Aorta (tissue), 5 donors: ENCODE results near the gene MUL1. TPM values are rescaled to one million over a fixed set of nuclear protein-coding genes. Genes with fewer than 3 reads are reported as not detected.
A peak's percentile ranks its signal among the peaks of the same experiment; 100 is the strongest.

Source experiments
- ATAC-seq: fragments of 200-7000 bp; cut with Tn5 transposase; one replicate; pipeline ENCODE4 v1.9.1; 2022; ENCODE audit warnings: moderate library complexity; ENCODE audit not compliant: low FRiP score
- DNase-seq, 2 donors: peaks; one replicate each; pipeline ENCODE4 v3.0.0-alpha.2; 2020
- H3K27ac ChIP-seq, 2 donors: one replicate each; pipeline ENCODE4 v1.5.1; 2013; ENCODE audit warnings: low read length in 2 of 2, mild to moderate bottlenecking in 2 of 2, moderate library complexity in 2 of 2, control low read depth in 1 of 2, inconsistent platforms in 1 of 2, low read depth in 1 of 2
- H3K27me3 ChIP-seq, 2 donors: one replicate each; pipeline ENCODE4 v1.6.1; 2013; ENCODE audit warnings: control low read depth in 1 of 2, low read length in 1 of 2, mild to moderate bottlenecking in 1 of 2, moderate library complexity in 1 of 2; ENCODE audit not compliant: insufficient read depth in 2 of 2, control insufficient read depth in 1 of 2
- H3K36me3 ChIP-seq, 2 donors: one replicate each; pipeline ENCODE4 v1.6.1; 2013; ENCODE audit warnings: control low read depth in 1 of 2, low read length in 1 of 2, mild to moderate bottlenecking in 1 of 2; ENCODE audit not compliant: insufficient read depth in 2 of 2, control insufficient read depth in 1 of 2
- H3K4me1 ChIP-seq, 2 donors: one replicate each; pipeline ENCODE4 v1.6.1; 2013; ENCODE audit warnings: low read length in 2 of 2, control low read depth in 1 of 2, mild to moderate bottlenecking in 1 of 2, moderate library complexity in 1 of 2; ENCODE audit not compliant: insufficient read depth in 2 of 2, control insufficient read depth in 1 of 2
- H3K4me3 ChIP-seq, 2 donors: one replicate each; pipeline ENCODE4 v1.5.1; 2013; ENCODE audit warnings: low read length in 2 of 2, control low read depth in 1 of 2, mild to moderate bottlenecking in 1 of 2
- H3K9me3 ChIP-seq: one replicate; pipeline ENCODE4 v1.6.1; 2013; ENCODE audit warnings: mild to moderate bottlenecking, low read length; ENCODE audit not compliant: control insufficient read depth
- WGBS, 2 donors: extraction: QIAGEN DNeasy Blood & Tissue Kit; methylation state at CpG; one replicate each; pipeline ENCODE4 v1.1.7; 2013; 5-methylcytosine and 5-hydroxymethylcytosine counted together
- intact Hi-C, 2 donors: fragments of 100-400 bp; cut with DNase I; formaldehyde crosslinking; loops; one replicate each; pipeline versions ENCODE4 v1.14.2 to v1.15.0; 2022
- polyA plus RNA-seq, 2 donors: library from polyadenylated mRNA; stranded (reverse); fragments of 200-250 nt; gene quantifications; one replicate each; pipeline ENCODE4 v1.2.3, GENCODE V29; 2013
- total RNA-seq, 2 donors: library from RNA; stranded (reverse); fragmentation: NEBNext Ultra II Directional; extraction: Animal tissue kit (Norgen Biotek cat#: 25700); gene quantifications; one replicate each; pipeline ENCODE4 v1.2.1, GENCODE V29; 2021
- donor health status: healthy with polysubstance abuse.
- donor health status: Bipolar disorder and iron deficiency.
- donor health status: DM: no; HTN: no; CAD: no.
- donor health status: DM: no; HTN: no; CAD: no.
- donor health status: DM: yes; HTN: yes; CAD: no.

The MUL1 gene
- total and polyA plus RNA-seq, 4 donors: 5.5 to 18.6 (median 13.2) TPM

DNA sequence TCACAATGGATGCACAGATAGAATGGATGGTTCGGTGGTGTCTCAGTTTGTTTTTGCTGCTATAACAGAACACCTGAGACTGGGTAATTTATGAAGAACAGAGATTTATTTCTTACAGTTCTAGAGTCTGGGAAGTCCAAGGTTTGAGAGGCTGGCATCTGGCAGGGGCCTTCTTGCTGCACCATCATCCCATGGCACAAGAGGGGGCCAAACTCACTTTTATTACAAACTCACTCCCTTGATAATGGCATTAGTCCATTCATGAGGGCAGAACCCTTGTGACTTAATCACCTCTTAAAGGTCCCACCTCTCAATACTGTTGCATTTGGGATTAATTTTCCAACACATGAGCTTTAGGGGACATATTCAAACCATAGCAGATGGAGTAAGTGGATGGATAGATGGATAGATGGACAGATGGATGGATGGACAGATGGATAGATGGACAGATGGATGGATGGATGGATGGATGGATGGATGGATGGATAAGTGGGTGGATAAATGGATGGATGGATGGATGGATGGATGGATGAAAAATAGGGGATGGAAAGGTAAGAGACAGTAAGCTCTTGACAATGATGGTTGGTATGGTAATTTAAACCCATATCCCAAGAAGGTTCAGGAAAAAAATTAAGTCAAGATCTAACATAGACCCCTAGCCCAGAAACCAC is 38.4 kb downstream of the MUL1 start:
- Histone ChIP-seq H3K4me1 (no peaks in the 10 kb centered on the region), H3K9me3 (no peaks in the 10 kb centered on the region), H3K36me3 (no peaks in the 10 kb centered on the region), H3K27ac (no peak overlapping the region), H3K27me3 (no peaks in the 10 kb centered on the region), H3K4me3 (no peak overlapping the region)
- ATAC-seq (no peak), DNase-seq (no peak)
- WGBS, 2 donors: 91 to 93% methylated on average over 1 of the region's 1 CpG
- intact Hi-C loops: no loop called here

DNA sequence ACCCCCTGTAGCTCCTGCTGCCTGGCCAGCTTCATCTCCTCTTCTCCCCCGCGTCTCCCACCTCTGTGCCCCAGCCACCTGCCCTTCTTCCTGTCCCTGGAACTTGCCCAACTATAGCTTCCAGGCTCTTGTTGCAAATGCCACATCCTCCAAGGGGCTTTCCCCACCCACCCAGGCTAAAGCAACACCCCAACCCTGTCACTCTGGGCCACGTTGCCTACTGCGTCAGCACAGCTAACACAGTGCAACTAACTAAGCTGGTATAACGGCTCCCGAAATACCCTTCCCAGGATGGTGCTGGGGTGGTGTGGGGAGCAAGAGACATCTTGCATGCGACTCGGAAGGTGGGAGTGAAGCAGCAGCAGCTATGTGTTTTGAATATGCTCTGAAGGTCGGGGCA is 41.7 kb downstream of the MUL1 start:
- DNase-seq: peak in 1 of 2 donors; percentile 13
- no peaks in the 10 kb centered on the region for H3K27me3 ChIP-seq
- H3K4me3 ChIP-seq: no peak overlapping the region
- no peak overlapping the region for H3K27ac ChIP-seq
- no peaks in the 10 kb centered on the region for H3K4me1 ChIP-seq
- H3K9me3 ChIP-seq: peaks cover 1% of the 10 kb centered on the region
- WGBS, 2 donors: 67 to 72% methylated on average over 9 of the region's 9 CpGs
- H3K36me3 ChIP-seq: no peaks in the 10 kb centered on the region
- intact Hi-C loops: no loop called here
- no peak for ATAC-seq

DNA sequence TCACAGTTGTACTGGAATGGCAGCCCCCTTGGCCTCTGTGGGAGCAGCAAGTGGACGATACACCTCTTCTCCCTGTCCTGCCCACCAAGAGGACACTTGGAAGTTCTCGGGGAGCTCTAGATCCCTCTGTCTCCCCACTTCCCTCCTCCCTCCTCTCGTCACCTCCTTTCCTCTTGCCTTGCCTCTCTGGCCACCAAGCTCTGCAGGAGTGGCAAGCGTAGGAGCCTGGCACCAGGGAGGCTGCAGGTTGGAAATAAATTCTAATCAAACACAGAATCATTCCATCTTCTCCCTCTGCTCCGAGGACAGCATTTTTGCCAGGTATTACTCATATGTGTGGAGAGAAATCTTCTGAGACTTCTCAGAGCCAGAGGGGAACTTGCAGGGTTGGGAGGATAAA is 42.8 kb downstream of the MUL1 start:
- DNase-seq (no peak), ATAC-seq (no peak)

DNA sequence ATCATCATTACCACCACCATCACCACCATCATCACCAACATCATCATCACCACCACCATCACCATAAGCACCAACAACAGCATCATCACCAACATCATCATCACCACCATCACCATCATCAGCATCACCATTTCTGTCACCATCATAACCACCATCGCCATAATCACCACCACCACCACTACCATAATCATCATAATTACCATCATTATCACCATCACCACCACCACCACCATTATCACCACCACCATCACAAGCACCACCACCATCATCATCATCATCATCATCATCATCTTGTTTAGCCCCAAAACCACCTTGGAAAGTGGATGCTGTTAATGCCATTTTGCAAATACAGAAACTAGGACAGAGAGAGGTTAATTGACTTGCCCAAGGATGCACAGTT is 44.4 kb downstream of the MUL1 start:
- intact Hi-C loops: no loop called here
- Histone ChIP-seq H3K27me3 (no peaks in the 10 kb centered on the region), H3K9me3 (peaks cover 1% of the 10 kb centered on the region), H3K27ac (no peak overlapping the region), H3K4me3 (no peak overlapping the region), H3K4me1 (no peaks in the 10 kb centered on the region), H3K36me3 (no peaks in the 10 kb centered on the region)
- no peak for DNase-seq
- ATAC-seq: no peak
- 83 to 88% methylated on average over 1 of the region's 1 CpG for WGBS, 2 donors

More for the DNA sequence above, 42.8 kb downstream of the MUL1 start:
- Histone ChIP-seq H3K36me3 (no peaks in the 10 kb centered on the region), H3K27me3 (no peaks in the 10 kb centered on the region), H3K4me1 (no peaks in the 10 kb centered on the region), H3K4me3 (no peak overlapping the region), H3K27ac (no peak overlapping the region), H3K9me3 (peaks cover 1% of the 10 kb centered on the region)
- 59 to 60% methylated on average over 5 of the region's 5 CpGs for WGBS, 2 donors
- intact Hi-C loops: no loop called here

DNA sequence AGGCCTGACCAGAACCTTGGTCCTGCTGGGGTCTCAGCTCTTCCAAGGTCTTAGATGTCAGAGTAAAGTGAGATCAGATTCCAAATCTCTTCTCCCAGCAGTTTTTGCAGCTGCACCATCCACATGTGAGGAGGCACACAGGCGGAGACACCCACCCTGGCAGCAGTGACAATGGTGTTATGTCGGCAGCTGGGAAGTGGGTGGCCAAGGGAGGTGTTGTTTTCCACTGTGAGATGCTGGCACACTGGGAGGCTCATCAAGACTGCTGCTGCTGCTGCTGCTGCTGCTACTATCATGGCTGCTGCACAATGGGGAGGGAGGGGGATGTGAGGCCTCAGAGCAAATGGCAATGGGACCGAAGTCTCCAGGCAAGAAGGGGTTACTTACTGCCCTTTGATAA is 45.6 kb downstream of the MUL1 start:
- no peak for DNase-seq
- no peak overlapping the region for H3K27ac ChIP-seq
- H3K27me3 ChIP-seq: no peaks in the 10 kb centered on the region
- no peaks in the 10 kb centered on the region for H3K36me3 ChIP-seq
- no peak for ATAC-seq
- H3K4me1 ChIP-seq: no peaks in the 10 kb centered on the region
- WGBS, 2 donors: 75% methylated on average over 3 of the region's 3 CpGs
- intact Hi-C loops: no loop called here
- no peak overlapping the region for H3K4me3 ChIP-seq
- peaks cover 1% of the 10 kb centered on the region for H3K9me3 ChIP-seq

DNA sequence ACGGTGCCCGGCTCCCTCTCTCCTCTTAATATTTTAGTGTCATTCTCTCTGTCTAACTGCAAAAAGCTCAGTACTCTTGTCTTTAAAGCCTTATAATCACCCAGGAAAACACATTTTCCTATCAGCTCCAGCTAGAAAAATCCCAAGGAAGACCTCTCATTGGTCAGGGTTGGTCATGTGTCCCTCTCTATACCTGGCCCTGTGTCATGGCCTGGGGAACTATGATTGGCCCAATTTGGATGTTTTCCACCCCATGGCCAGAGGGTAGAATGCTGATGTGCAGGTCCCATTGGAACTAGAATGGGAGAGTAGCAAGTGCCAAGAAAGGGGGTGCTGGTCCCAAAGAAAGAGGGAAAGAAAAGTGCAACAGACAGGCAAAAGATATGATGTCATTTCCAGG is 49.2 kb downstream of the MUL1 start:
- Histone ChIP-seq H3K36me3 (no peaks in the 10 kb centered on the region), H3K9me3 (peaks cover 1% of the 10 kb centered on the region), H3K4me3 (no peak overlapping the region), H3K27ac (no peak overlapping the region), H3K27me3 (no peaks in the 10 kb centered on the region), H3K4me1 (no peaks in the 10 kb centered on the region)
- 81 to 90% methylated on average over 2 of the region's 2 CpGs for WGBS, 2 donors
- DNase-seq: no peak
- intact Hi-C loops: no loop called here
- ATAC-seq: no peak

DNA sequence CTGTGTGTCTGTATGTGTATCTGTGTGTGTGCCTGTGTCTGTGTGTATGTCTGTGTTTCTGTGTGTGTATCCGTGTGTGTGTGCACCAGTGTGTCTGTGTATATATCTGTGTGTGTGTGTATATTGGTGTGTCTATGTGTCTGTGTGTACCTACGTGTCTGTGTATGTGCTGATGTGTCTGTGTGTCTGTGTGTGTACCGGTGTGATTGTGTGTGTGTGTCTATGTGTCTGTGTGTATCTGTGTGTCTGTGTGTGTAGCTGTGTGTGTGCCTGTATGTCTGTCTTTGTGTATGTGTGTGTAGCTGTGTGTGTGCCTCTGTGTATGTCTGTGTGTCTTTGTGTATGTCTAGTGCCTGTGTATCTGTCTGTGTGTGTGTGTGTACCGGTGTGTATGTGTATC is 53.9 kb downstream of the MUL1 start:
- 91 to 92% methylated on average over 4 of the region's 4 CpGs for WGBS, 2 donors
- intact Hi-C loops: no loop called here
- DNase-seq (no peak), ATAC-seq (no peak)
- H3K27ac ChIP-seq: no peak overlapping the region
- no peaks in the 10 kb centered on the region for H3K9me3 ChIP-seq
- H3K4me1 ChIP-seq: no peaks in the 10 kb centered on the region
- H3K36me3 ChIP-seq: no peaks in the 10 kb centered on the region
- no peaks in the 10 kb centered on the region for H3K27me3 ChIP-seq
- no peak overlapping the region for H3K4me3 ChIP-seq

DNA sequence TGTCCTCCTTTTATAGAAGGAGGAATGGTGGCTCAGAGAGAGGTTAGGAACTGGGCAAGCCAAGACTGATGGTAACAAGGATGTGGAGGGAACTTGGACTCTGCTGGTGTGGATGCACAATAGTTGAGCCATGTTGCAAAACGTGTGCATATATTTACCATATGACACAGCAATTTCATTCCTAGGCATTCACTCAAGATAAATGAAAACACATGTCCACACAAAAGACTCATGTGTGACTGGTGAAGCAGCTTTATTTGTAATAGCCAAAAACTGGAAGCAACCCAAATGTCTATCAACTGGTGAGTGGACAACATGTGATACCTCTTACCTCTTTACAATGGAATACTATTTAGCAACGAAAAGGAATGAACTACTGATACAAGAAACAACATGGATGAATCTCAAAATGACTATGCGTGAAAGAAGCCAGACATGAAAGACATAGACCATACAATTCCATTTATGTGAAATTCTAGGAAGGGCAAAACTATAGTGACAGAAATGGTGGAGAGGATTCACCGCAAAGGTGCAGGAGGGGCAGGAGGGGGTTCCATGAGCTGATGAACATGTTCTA is 58.1 kb downstream of the MUL1 start:
- Histone ChIP-seq H3K9me3 (no peaks in the 10 kb centered on the region), H3K27me3 (no peaks in the 10 kb centered on the region), H3K27ac (no peak overlapping the region), H3K36me3 (no peaks in the 10 kb centered on the region), H3K4me1 (no peaks in the 10 kb centered on the region), H3K4me3 (no peak overlapping the region)
- DNase-seq: no peak
- WGBS, 2 donors: 68% methylated on average over 4 of the region's 4 CpGs
- intact Hi-C loops: no loop called here
- no peak for ATAC-seq
